HEK293T (cell line): Measurements from ENCODE around the gene KCNQ1.

Source experiments
- ARNT ChIP-seq: fragments of 450-650 bp; IDR thresholded peaks from 2 replicates; pipeline ENCODE4 v1.6.1; 2017; ENCODE audit warnings: mild to moderate bottlenecking
- BHLHE40 ChIP-seq: fragments of 450-650 bp; IDR thresholded peaks from 2 replicates; pipeline ENCODE4 v1.6.1; 2016; ENCODE audit warnings: mild to moderate bottlenecking, moderate library complexity, borderline replicate concordance
- ELF4 ChIP-seq: fragments of 450-650 bp; IDR thresholded peaks from 2 replicates; pipeline ENCODE4 v1.6.1; 2017; ENCODE audit warnings: antibody characterized with exemption
- FOXM1 ChIP-seq: fragments of 450-650 bp; IDR thresholded peaks from 2 replicates; pipeline ENCODE4 v1.6.1; 2017; ENCODE audit warnings: mild to moderate bottlenecking, borderline replicate concordance
- NFRKB ChIP-seq: fragments of 450-650 bp; IDR thresholded peaks from 2 replicates; pipeline ENCODE4 v1.6.1; 2016; ENCODE audit warnings: mild to moderate bottlenecking, moderate library complexity
- PKNOX1 ChIP-seq: fragments of 450-650 bp; IDR thresholded peaks from 2 replicates; pipeline ENCODE4 v1.6.1; 2016
- SUZ12 ChIP-seq: fragments of 450-650 bp; IDR thresholded peaks from 2 replicates; pipeline ENCODE4 v1.6.1; 2016; ENCODE audit warnings: mild to moderate bottlenecking
- TARDBP ChIP-seq: fragments of 450-650 bp; IDR thresholded peaks from 2 replicates; pipeline ENCODE4 v1.6.1; 2016
- ZNF384 ChIP-seq: fragments of 450-650 bp; IDR thresholded peaks from 2 replicates; pipeline ENCODE4 v1.6.1; 2016

GRCh38 chr11:2831781-2832532 is 387.1 kb downstream of the KCNQ1 start:
- TF ChIP-seq BHLHE40 = no peak
- no peak for TF ChIP-seq FOXM1
- no peak for TF ChIP-seq PKNOX1
- TF ChIP-seq NFRKB = no peak
- no peak for TF ChIP-seq ARNT
- TF ChIP-seq TARDBP = no peak
- TF ChIP-seq ZNF384 = no peak
- TF ChIP-seq SUZ12 = no peak
- TF ChIP-seq ELF4 = no peak
